AG10803 (cell line): ENCODE results near the gene SPPL2B.

ENCODE experiments used
- DNase-seq: peaks from one replicate; pipeline ENCODE4 v3.0.0; 2010; ENCODE audit warnings: low read depth
- H3K4me3 ChIP-seq: 2 replicates; pipeline ENCODE4 v1.5.1; 2011; ENCODE audit warnings: mild to moderate bottlenecking, low read length, control low read depth
- CTCF ChIP-seq: conservative IDR thresholded peaks from 2 replicates; pipeline ENCODE4 v1.5.1; 2011; ENCODE audit warnings: mild to moderate bottlenecking, low read length, control low read depth, inconsistent platforms

The SPPL2B gene

DNA sequence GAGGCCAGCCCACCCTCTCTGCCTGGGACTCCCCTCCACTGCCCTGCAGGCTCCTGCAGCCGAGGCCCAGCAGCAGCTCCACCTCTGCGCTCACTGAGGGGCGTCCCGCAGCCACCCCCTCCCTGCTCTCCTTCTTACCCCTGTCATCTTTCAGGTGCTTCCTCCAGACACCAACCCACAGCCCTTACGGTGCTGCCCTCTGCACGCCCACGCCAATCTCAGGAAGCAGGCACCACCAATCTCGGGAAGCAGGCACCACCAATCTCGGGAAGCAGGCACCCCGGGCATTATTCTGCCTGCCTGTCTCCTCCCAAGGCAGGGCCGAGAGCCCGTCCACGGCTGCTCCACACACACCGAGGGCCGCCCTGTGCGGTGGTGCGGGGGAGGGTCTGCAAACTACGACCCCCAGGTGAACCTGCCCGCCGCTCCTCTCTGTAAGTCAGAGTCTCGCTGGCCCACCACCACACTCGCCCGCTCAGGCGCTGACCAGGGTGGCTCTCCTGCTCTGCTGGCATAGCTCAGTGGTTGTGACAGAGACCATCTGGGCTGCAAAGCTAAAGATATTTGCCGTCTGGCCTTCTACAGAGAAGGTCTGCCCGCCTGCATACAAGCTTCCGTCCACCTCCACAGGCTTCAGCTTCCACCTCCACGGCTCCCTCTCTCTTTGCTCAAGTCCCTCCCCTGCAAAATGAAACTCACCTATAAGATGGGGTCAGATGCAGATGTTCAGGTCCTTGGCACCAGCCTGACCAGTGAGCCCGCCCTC is 3.0 kb upstream of the SPPL2B start:
- DNase-seq: no peak
- H3K4me3 ChIP-seq: no peak overlapping the region
- no peak for TF ChIP-seq CTCF

GRCh38 chr19:2326699-2327360 is 1.7 kb upstream of the SPPL2B start:
- no peak for TF ChIP-seq CTCF
- no peak overlapping the region for H3K4me3 ChIP-seq
- no peak for DNase-seq

- peak overlapping the region; percentile 95 for H3K4me3 ChIP-seq
- DNase-seq: peak; percentile 78
- no peak for TF ChIP-seq CTCF
Measured at GRCh38 chr19:2327773-2328400, 597 bp upstream of the SPPL2B start.

GRCh38 chr19:2329149-2329478 is 630 bp downstream of the SPPL2B start:
- H3K4me3 ChIP-seq: peak overlapping the region; percentile 95
- DNase-seq: no peak
- no peak for TF ChIP-seq CTCF

DNA sequence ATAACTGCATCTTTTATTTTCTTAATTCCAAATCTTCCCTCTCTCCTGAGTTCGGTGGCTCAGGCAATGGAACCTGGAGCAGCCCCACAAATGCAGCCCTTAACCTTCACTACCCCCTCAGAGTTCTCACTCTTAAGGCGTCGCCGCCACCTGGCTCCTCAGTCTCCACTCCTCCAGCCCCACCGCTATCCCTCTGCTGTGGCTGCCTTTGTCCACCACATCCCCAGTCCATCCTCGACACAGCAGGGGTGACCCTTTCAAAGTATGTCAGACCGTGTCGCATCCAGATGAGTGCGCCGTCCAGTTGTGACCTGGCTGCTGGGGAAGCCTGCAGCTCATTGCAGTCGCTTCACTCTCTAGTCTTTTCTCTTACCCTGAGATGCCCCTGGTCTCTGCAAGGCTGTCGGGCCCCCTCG is 1.0 kb downstream of the SPPL2B start:
- H3K4me3 ChIP-seq: peak overlapping the region; percentile 95
- TF ChIP-seq CTCF: no peak
- DNase-seq: no peak

- TF ChIP-seq CTCF: no peak
- no peak for DNase-seq
- H3K4me3 ChIP-seq: no peak overlapping the region
Measured at GRCh38 chr19:2330255-2330631, 1.8 kb downstream of the SPPL2B start.
